CD4-positive, alpha-beta memory T cell (primary cell): ENCODE measurements around the gene GJA3. TPM values are rescaled to one million over a fixed set of nuclear protein-coding genes. Genes with fewer than 3 reads are reported as not detected.

Source experiments
- CTCF ChIA-PET: fragments of 350-600 bp; sonication (Branson Sonifier 250); formaldehyde crosslinking; loops from one replicate; lab custom pipeline; 2021; ENCODE audit warnings: inconsistent platforms; ENCODE audit not compliant: partially characterized antibody; lab: Charles Lee
- POLR2A ChIA-PET: fragments of 350-600 bp; sonication (Branson Sonifier 250); formaldehyde crosslinking; loops from one replicate; lab custom pipeline; 2021; ENCODE audit not compliant: partially characterized antibody; lab: Charles Lee
- DNase-seq, 5 donors: peaks; one replicate each; pipeline versions ENCODE4 v3.0.0 to v3.0.0-alpha.2; 2020 to 2022; ENCODE audit warnings: mixed read lengths in 1 of 5
- H3K27ac ChIP-seq: one replicate; pipeline ENCODE4 v1.7.0; 2013; ENCODE audit warnings: low read depth, low read length
- H3K27me3 ChIP-seq: 2 replicates; pipeline ENCODE4 v1.7.0; 2013; ENCODE audit warnings: mild to moderate bottlenecking, low read length, moderate library complexity; ENCODE audit not compliant: insufficient read depth
- H3K36me3 ChIP-seq: 2 replicates; pipeline ENCODE4 v1.7.0; 2013; ENCODE audit warnings: mild to moderate bottlenecking, low read length, moderate library complexity; ENCODE audit not compliant: insufficient read depth
- H3K4me1 ChIP-seq: 2 replicates; pipeline ENCODE4 v1.7.0; 2013; ENCODE audit warnings: mild to moderate bottlenecking, low read length, moderate library complexity; ENCODE audit not compliant: insufficient read depth
- H3K4me3 ChIP-seq, 2 donors: one replicate each; pipeline ENCODE4 v1.7.0; 2013; ENCODE audit warnings: low read length in 2 of 2, mild to moderate bottlenecking in 1 of 2
- H3K9me3 ChIP-seq, 2 donors: one replicate each; pipeline ENCODE4 v1.7.0; 2013; ENCODE audit warnings: low read length in 2 of 2, control low read depth in 1 of 2; ENCODE audit not compliant: control insufficient read depth in 1 of 2
- H3K27ac Mint-ChIP-seq, 7 donors: one replicate each; pipeline ENCODE4 v1.8.0; 2020 to 2021; ENCODE audit warnings: mixed read lengths in 7 of 7, mild to moderate bottlenecking in 6 of 7, inconsistent platforms in 3 of 7, moderate library complexity in 3 of 7
- H3K27me3 Mint-ChIP-seq, 2 donors: one replicate each; pipeline ENCODE4 v1.8.0; 2020 to 2021; ENCODE audit warnings: mixed read lengths in 2 of 2
- H3K36me3 Mint-ChIP-seq, 2 donors: one replicate each; pipeline ENCODE4 v1.8.0; 2020 to 2021; ENCODE audit warnings: mixed read lengths in 2 of 2, inconsistent platforms in 1 of 2, mild to moderate bottlenecking in 1 of 2
- H3K4me1 Mint-ChIP-seq, 4 donors: one replicate each; pipeline ENCODE4 v1.8.0; 2020 to 2021; ENCODE audit warnings: mixed read lengths in 4 of 4, mild to moderate bottlenecking in 1 of 4
- H3K4me3 Mint-ChIP-seq, 8 donors: one replicate each; pipeline ENCODE4 v1.8.0; 2020 to 2021; ENCODE audit warnings: mixed read lengths in 8 of 8, mild to moderate bottlenecking in 7 of 8, moderate library complexity in 6 of 8, inconsistent platforms in 3 of 8
- H3K9me3 Mint-ChIP-seq, 8 donors: one replicate each; pipeline ENCODE4 v1.8.0; 2020 to 2021; ENCODE audit warnings: mixed read lengths in 8 of 8, mild to moderate bottlenecking in 5 of 8, inconsistent platforms in 3 of 8, moderate library complexity in 1 of 8
- intact Hi-C: fragments of 100-400 bp; cut with micrococcal nuclease; formaldehyde crosslinking; loops from one replicate; pipeline ENCODE4 v1.15.1; 2023
- polyA plus RNA-seq, 2 donors: library from polyadenylated mRNA; unstranded; fragments of 300-500 nt; fragmentation: Illumina TruSeq; gene quantifications; one replicate each; pipeline ENCODE4 v1.2.3, GENCODE V29; 2021
- total RNA-seq, 2 experiments: library from RNA; stranded (reverse); gene quantifications; one replicate each; pipeline ENCODE4 v1.2.3, GENCODE V29; 2021

The GJA3 gene
- total and polyA plus RNA-seq, 4 experiments from 2014 or later = 0.09 TPM; not detected in 3

DNA sequence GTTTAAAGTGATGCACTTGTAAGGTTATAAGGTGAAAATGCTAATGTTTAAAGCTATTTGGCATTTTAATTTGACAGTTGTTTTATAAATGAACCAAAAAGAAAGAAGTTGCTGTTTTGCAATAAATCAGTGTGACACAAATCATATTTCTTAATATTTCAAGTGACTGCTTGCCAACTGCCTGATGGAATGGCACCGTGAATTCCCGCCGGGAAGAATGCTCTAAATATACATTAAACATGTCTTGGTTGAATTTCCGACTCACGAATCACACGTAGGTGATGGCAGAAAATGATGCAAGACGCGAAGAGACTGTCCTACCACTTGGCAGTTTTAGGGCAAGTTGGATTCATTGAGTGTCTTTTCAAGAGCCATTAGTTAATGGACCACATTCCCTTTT lies 34.9 kb upstream of the GJA3 start:
- H3K4me1 ChIP-seq = peaks cover 29% of the 10 kb centered on the region
- intact Hi-C loops = loop anchor here (2.0 to 5.0 kb wide), 3 partner anchors 35 to 506 kb away; partner anchors contain the start of gene IL17D
- H3K36me3 ChIP-seq = no peaks in the 10 kb centered on the region
- Mint-ChIP-seq H3K36me3 (no peaks in the 10 kb centered on the region), H3K27me3 (peaks cover 43 to 48% of the 10 kb centered on the region in 2 donors), H3K4me3 (no peak overlapping the region), H3K27ac (no peak overlapping the region), H3K9me3 (peaks cover 0 to 5% (median 0%) of the 10 kb centered on the region in 8 donors), H3K4me1 (peaks cover 14 to 33% (median 16%) of the 10 kb centered on the region in 4 donors)
- H3K4me3 ChIP-seq = no peak overlapping the region
- ChIA-PET POLR2A (no interaction called here), CTCF (interaction anchor here (0.9 to 4.6 kb wide), 10 partner anchors 10 to 729 kb away, joined by 3 to 53 read pairs (median 4); no protein-coding TSS in a partner anchor)
- peaks cover 48% of the 10 kb centered on the region for H3K27me3 ChIP-seq
- no peak overlapping the region for H3K27ac ChIP-seq
- no peaks in the 10 kb centered on the region for H3K9me3 ChIP-seq
- no peak for DNase-seq

DNA sequence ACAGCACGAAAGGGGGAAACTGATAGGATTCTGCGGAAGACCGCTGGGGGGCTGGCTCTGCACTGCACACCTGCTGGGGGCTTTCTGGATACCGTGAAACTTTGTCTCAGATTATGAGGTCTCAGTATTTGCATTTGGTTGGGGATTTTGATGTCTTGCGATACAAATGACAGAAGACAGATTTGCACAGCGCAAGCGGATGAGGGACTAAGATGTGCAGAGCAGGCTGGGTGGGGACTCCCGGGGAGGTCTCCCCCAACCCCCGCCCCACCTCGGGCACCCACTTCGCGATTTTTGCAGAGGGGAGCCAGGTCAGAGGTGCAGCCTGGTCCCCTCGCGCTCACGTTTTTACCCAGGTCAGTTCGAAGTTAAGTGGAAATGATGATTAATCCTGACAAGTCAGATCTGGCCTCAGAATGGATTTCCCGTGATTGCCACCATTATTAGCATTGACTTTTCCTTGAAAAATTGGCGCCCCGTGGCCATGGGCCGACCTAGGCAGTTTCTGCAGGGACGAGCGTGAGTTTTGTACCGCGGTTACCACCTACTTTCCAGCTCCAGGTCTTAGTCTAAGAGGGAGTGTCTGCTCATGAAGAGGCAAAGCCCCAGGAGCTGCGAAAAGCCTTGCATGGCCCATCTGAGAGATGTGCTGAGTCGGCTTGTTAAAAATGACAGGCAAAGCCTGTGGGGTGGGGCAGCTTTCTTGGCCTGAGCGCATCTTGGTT lies 33.2 kb upstream of the GJA3 start:
- H3K36me3 Mint-ChIP-seq = no peaks in the 10 kb centered on the region
- H3K4me1 Mint-ChIP-seq = peaks cover 14 to 33% (median 16%) of the 10 kb centered on the region in 4 donors
- peaks cover 0 to 1% (median 0%) of the 10 kb centered on the region in 8 donors for H3K9me3 Mint-ChIP-seq
- Histone ChIP-seq H3K4me3 (peak overlapping the region in 1 of 2 donors; percentile 26), H3K27me3 (peaks cover 48% of the 10 kb centered on the region), H3K27ac (no peak overlapping the region), H3K36me3 (no peaks in the 10 kb centered on the region), H3K4me1 (peaks cover 29% of the 10 kb centered on the region), H3K9me3 (no peaks in the 10 kb centered on the region)
- POLR2A ChIA-PET = no interaction called here
- peaks cover 41 to 51% of the 10 kb centered on the region in 2 donors for H3K27me3 Mint-ChIP-seq
- peak overlapping the region; percentile 60 to 89 (median 76) for H3K4me3 Mint-ChIP-seq
- intact Hi-C loops = no loop called here
- CTCF ChIA-PET = interaction anchor here (4.6 kb wide), 1 partner anchor 8 kb away, joined by 53 read pairs; no protein-coding TSS in a partner anchor
- DNase-seq = peak in 2 of 5 donors; percentile 19 to 28
- peak overlapping the region in 1 of 7 donors; percentile 57 for H3K27ac Mint-ChIP-seq

DNA sequence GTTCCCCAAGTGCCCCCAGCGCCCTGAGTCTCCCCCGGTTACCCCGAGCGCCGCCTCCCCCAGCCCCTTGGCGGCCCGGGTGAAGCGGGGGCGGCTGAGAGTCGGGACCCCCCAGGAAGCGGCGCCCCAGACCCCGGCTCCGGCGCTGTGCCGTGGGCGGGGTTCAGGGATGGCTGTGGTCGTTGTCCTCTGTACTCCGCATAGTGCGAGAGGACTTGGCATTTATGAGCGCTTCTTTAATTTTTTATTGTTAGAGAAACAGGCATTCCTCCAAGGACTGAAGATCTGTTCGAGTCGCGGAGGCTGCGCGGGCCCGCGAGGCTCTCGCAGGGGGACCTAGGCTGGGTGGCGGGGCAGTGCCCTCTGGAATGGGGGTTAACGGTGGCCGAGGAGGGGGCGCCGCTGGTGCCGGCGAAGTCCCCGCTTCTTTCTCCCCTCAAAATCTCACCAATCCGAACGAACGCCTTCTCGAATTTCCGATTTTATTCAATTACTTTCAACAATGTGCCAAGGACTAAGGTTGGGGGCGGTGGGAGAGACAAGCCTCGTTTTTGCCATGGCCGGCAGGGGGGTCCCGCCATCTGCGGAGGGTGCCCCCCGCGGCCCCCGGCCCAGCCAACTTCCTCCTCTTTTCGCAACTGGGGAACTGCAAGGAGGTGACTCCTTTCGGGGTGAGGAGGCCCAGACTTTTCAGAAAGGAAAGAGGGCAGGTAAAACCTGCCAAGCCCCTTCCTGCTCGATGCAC lies 32.5 kb upstream of the GJA3 start:
- Histone ChIP-seq H3K4me3 (peak overlapping the region in 1 of 2 donors; percentile 26), H3K36me3 (no peaks in the 10 kb centered on the region), H3K4me1 (peaks cover 29% of the 10 kb centered on the region), H3K9me3 (no peaks in the 10 kb centered on the region), H3K27ac (no peak overlapping the region), H3K27me3 (peaks cover 48% of the 10 kb centered on the region)
- Mint-ChIP-seq H3K27ac (peak overlapping the region in 1 of 7 donors; percentile 57), H3K9me3 (peaks cover 0 to 1% (median 0%) of the 10 kb centered on the region in 8 donors), H3K27me3 (peaks cover 42 to 50% of the 10 kb centered on the region in 2 donors), H3K4me1 (peaks cover 14 to 33% (median 16%) of the 10 kb centered on the region in 4 donors), H3K36me3 (no peaks in the 10 kb centered on the region), H3K4me3 (peak overlapping the region; percentile 60 to 89 (median 76))
- ChIA-PET POLR2A (no interaction called here), CTCF (no interaction called here)
- DNase-seq = peak in 2 of 5 donors; percentile 23 to 24
- intact Hi-C loops = no loop called here

DNA sequence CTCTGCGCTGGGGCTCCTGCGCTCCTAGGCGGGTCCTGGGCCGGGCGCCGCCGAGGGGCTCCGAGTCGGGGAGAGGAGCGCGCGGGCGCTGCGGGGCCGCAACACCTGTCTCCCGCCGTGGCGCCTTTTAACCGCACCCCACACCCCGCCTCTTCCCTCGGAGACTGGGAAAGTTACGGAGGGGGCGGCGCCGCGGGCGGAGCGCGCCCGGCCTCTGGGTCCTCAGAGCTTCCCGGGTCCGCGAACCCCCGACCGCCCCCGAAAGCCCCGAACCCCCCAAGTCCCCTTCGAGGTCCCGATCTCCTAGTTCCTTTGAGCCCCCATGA lies 31.9 kb upstream of the GJA3 start, which contains the start of gene GJB2:
TSS of gene GJB2 (minus strand) at position 103 of the 326 bp plus-strand sequence. CDS start 3,357 bp downstream, outside the sequence.
- intact Hi-C loops = no loop called here
- Mint-ChIP-seq H3K4me1 (peaks cover 14 to 33% (median 16%) of the 10 kb centered on the region in 4 donors), H3K27me3 (peaks cover 42 to 50% of the 10 kb centered on the region in 2 donors), H3K36me3 (no peaks in the 10 kb centered on the region), H3K27ac (peak within 1 kb of the TSS in 1 of 7 donors; percentile 57), H3K9me3 (peaks cover 0 to 1% (median 0%) of the 10 kb centered on the region in 8 donors), H3K4me3 (peak within 1 kb of the TSS; percentile 69 to 89 (median 80))
- Histone ChIP-seq H3K27me3 (peaks cover 48% of the 10 kb centered on the region), H3K36me3 (no peaks in the 10 kb centered on the region), H3K4me1 (peaks cover 29% of the 10 kb centered on the region), H3K27ac (no peak within 1 kb of the TSS), H3K4me3 (peak within 1 kb of the TSS in 1 of 2 donors; percentile 26), H3K9me3 (no peaks in the 10 kb centered on the region)
- DNase-seq = peak in 2 of 5 donors; percentile 15 to 21
- POLR2A ChIA-PET = no interaction called here
- CTCF ChIA-PET = interaction anchor here (1.0 kb wide), 1 partner anchor 10 kb away, joined by 5 read pairs; no protein-coding TSS in a partner anchor

DNA sequence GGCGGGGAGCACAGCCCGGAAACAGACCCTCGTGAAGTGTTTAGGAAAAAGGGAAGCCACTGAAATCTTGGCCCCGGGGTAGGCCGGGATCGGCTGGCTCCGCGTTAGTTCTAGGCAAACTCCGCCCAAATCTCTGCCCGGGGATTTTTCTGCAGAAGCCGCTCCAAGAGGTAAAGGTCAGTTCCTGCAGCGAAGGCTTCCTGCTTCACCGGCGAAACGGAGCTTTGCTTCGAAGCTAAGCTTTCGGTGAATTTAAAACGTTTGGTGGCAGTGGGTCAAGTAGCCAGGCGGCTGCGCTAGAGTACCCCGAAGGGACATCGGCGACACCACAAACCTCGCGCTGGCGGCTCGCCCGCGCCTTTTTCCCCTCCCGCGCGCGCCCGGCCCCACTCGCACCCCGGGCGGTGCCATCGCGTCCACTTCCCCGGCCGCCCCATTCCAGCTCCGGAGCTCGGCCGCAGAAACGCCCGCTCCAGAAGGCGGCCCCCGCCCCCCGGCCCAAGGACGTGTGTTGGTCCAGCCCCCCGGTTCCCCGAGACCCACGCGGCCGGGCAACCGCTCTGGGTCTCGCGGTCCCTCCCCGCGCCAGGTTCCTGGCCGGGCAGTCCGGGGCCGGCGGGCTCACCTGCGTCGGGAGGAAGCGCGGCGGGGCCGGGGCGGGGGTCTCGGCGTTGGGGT lies 31.4 kb upstream of the GJA3 start:
- intact Hi-C loops = no loop called here
- POLR2A ChIA-PET = no interaction called here
- CTCF ChIA-PET = interaction anchor here (1.0 kb wide), 1 partner anchor 10 kb away, joined by 5 read pairs; no protein-coding TSS in a partner anchor
- Mint-ChIP-seq H3K9me3 (peaks cover 0 to 1% (median 0%) of the 10 kb centered on the region in 8 donors), H3K27ac (no peak overlapping the region), H3K4me1 (peaks cover 14 to 33% (median 16%) of the 10 kb centered on the region in 4 donors), H3K4me3 (peak overlapping the region; percentile 61 to 81 (median 70)), H3K36me3 (no peaks in the 10 kb centered on the region), H3K27me3 (peaks cover 42 to 50% of the 10 kb centered on the region in 2 donors)
- peak in 2 of 5 donors; percentile 11 to 13 for DNase-seq
- Histone ChIP-seq H3K27ac (no peak overlapping the region), H3K4me1 (peaks cover 29% of the 10 kb centered on the region), H3K27me3 (peaks cover 48% of the 10 kb centered on the region), H3K36me3 (no peaks in the 10 kb centered on the region), H3K9me3 (no peaks in the 10 kb centered on the region), H3K4me3 (peak overlapping the region in 1 of 2 donors; percentile 26)

DNA sequence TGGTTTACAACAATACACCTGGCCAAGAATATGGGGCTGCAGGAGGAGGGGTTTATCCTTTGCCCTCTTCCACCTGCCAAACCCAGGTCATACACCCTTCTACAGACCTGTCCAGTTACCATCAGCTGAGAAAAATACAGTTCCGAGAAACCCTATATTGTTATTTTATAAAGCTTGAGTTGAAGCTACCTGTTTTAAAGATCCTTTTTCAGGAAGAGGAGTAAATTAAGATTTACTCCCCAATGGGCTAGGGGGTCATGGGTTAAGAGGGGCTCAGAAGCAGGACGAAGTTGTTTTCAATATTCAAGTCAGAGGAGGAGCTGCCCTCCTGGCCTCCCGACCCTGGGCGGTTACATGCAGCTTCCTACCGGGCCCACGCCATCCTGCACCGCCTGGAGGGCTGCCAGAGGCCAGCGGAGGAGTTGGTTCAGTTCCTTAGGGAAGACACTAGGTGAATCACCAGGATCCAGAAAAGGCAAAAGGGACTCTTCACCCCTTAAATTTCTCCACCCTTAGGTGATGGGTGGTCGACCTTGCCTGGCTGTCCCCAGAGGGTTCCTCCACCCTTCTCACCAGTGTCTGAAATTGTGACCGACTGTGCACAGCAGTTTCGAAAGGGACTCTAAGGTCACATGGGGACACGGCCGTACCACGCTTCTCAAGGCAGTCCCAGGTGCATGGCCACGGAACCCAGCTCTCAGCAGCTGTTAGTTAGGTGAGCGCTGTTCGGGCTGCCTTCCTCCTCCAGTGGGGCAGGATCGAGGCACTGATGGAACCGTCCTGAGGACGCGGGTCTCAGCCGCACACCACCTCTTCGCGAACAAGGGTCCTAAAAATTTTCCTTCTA lies 30.7 kb upstream of the GJA3 start:
- peaks cover 37 to 45% of the 10 kb centered on the region in 2 donors for H3K27me3 Mint-ChIP-seq
- H3K9me3 Mint-ChIP-seq = peaks cover 0 to 1% (median 0%) of the 10 kb centered on the region in 8 donors
- ChIA-PET CTCF (interaction anchor here (1.0 to 1.9 kb wide), 2 partner anchors 9 to 637 kb away, joined by 5 read pairs; no protein-coding TSS in a partner anchor), POLR2A (no interaction called here)
- peak overlapping the region; percentile 61 to 81 (median 70) for H3K4me3 Mint-ChIP-seq
- H3K36me3 Mint-ChIP-seq = no peaks in the 10 kb centered on the region
- DNase-seq = no peak
- H3K4me1 Mint-ChIP-seq = peaks cover 14 to 33% (median 16%) of the 10 kb centered on the region in 4 donors
- peaks cover 41% of the 10 kb centered on the region for H3K27me3 ChIP-seq
- intact Hi-C loops = no loop called here
- H3K27ac ChIP-seq = no peak overlapping the region
- no peak overlapping the region for H3K4me3 ChIP-seq
- no peaks in the 10 kb centered on the region for H3K36me3 ChIP-seq
- H3K9me3 ChIP-seq = no peaks in the 10 kb centered on the region
- peaks cover 29% of the 10 kb centered on the region for H3K4me1 ChIP-seq
- H3K27ac Mint-ChIP-seq = no peak overlapping the region
